ENCODE measurements around the gene DYNLT2B.
A peak's percentile ranks its signal among the peaks of the same experiment; 100 is the strongest.

DYNLT2B gene

GRCh38 chr3:196270499-196270898 lies 47.5 kb downstream of the DYNLT2B start:
- no peak overlapping the region for H3K4me3 ChIP-seq (ENCODE audit: low read length)
- TF ChIP-seq CTCF (conservative IDR thresholded peaks at IDR 0.05; ENCODE audit: low read length): no peak
- DNase-seq (ENCODE audit: low read depth): no peak

- no peak for TF ChIP-seq CTCF (conservative IDR thresholded peaks at IDR 0.05; ENCODE audit: low read length)
- peak; percentile 74 for DNase-seq (ENCODE audit: low read depth)
- no peak overlapping the region for H3K4me3 ChIP-seq (ENCODE audit: low read length)
Observed at GRCh38 chr3:196268284-196269163, 49.5 kb downstream of the DYNLT2B start.

GRCh38 chr3:196263819-196264218 lies 54.2 kb downstream of the DYNLT2B start:
- TF ChIP-seq CTCF (conservative IDR thresholded peaks at IDR 0.05; ENCODE audit: low read length): no peak
- DNase-seq (ENCODE audit: low read depth): no peak
- no peak overlapping the region for H3K4me3 ChIP-seq (ENCODE audit: low read length)

GRCh38 chr3:196260784-196261183 lies 57.3 kb downstream of the DYNLT2B start:
- DNase-seq (ENCODE audit: low read depth): no peak
- no peak overlapping the region for H3K4me3 ChIP-seq (ENCODE audit: low read length)
- TF ChIP-seq CTCF (conservative IDR thresholded peaks at IDR 0.05; ENCODE audit: low read length): no peak

GRCh38 chr3:196255776-196256175 lies 62.3 kb downstream of the DYNLT2B start:
- DNase-seq (ENCODE audit: low read depth): no peak
- no peak overlapping the region for H3K4me3 ChIP-seq (ENCODE audit: low read length)
- no peak for TF ChIP-seq CTCF (conservative IDR thresholded peaks at IDR 0.05; ENCODE audit: low read length)

GRCh38 chr3:196254376-196255283 lies 63.4 kb downstream of the DYNLT2B start:
- no peak overlapping the region for H3K4me3 ChIP-seq (ENCODE audit: low read length)
- no peak for TF ChIP-seq CTCF (conservative IDR thresholded peaks at IDR 0.05; ENCODE audit: low read length)
- no peak for DNase-seq (ENCODE audit: low read depth)

Measured in AG10803 (cell line).